Measurements from ENCODE around the gene TBXT. TPM values are rescaled to one million over a fixed set of nuclear protein-coding genes. Genes with fewer than 3 reads are reported as not detected.

The TBXT gene
- total and polyA plus RNA-seq, 9 of the 15 experiments (the other 6 are each of a cell fraction or from before 2014, with no cell fraction given), result not detected

GRCh38 chr6:166156942-166157341 is 10.7 kb downstream of the TBXT start:
- BruUV-seq (replicated peaks), result no TSS peak
- no peak overlapping the region for H2AFZ ChIP-seq (ENCODE audit: low read depth, low read length)
- peaks cover 17 to 50% of the 10 kb centered on the region in 2 experiments for H3K27me3 ChIP-seq (ENCODE audit: control insufficient read depth in 2 of 2, insufficient read depth in 2 of 2, low read length in 2 of 2)
- FAIRE-seq, result peak; percentile 79
- DNase-seq (ENCODE audit: extremely low read depth in 1 of 4, low spot score in 3 of 4), result no peak
- H4K20me1 ChIP-seq (replicated peaks; ENCODE audit: control insufficient read depth, insufficient read depth, low read length), result no peaks in the 10 kb centered on the region
- ATAC-seq, result no peak
- no peak overlapping the region for H3K9ac ChIP-seq (ENCODE audit: insufficient read depth in 1 of 2, low read depth in 2 of 2, low read length in 2 of 2)
- no peak overlapping the region for H3K4me3 ChIP-seq
- H3K36me3 ChIP-seq (ENCODE audit: control insufficient read depth, insufficient read depth, low read length), result no peaks in the 10 kb centered on the region
- no peaks in the 10 kb centered on the region for H3K9me3 ChIP-seq (replicated peaks; ENCODE audit: control insufficient read depth, insufficient read depth, low read depth, low read length)
- H3K79me2 ChIP-seq (ENCODE audit: control insufficient read depth, insufficient read depth, low read length), result no peaks in the 10 kb centered on the region
- no peak overlapping the region for H3K27ac ChIP-seq (ENCODE audit: extremely low read depth, low read depth, low read length)
- under 1% methylated on average over 7 of the region's 7 CpGs for WGBS (ENCODE audit: insufficient coverage, low coverage, missing lambda C conversion rate)
- in situ Hi-C loops (cut with MboI) (no loop called here), intact Hi-C loops (cut with micrococcal nuclease) (loop anchor here (1.0 kb wide), 2 partner anchors 106 to 243 kb away; no protein-coding TSS in a partner anchor)
- CTCF ChIA-PET (ENCODE audit: low intra/inter-chr PET ratio), result interaction anchor here (0.6 to 2.0 kb wide), 2 partner anchors 119 to 244 kb away, joined by 3 to 5 read pairs; no protein-coding TSS in a partner anchor
- H3K4me1 ChIP-seq (replicated peaks in 1 of 2; ENCODE audit: control insufficient read depth in 2 of 2, insufficient read depth in 2 of 2, low read length in 2 of 2), result peaks cover 0 to 3% of the 10 kb centered on the region in 2 experiments; a peak in 1 of 5 replicates
- POLR2A ChIA-PET, result no interaction called here
- TF ChIP-seq CTCF (IDR thresholded peaks at IDR 0.05 in 2 of 3, conservative IDR thresholded peaks at IDR 0.05 in 1 of 3; ENCODE audit: insufficient read depth in 2 of 3, low read depth in 1 of 3, low read length in 3 of 3), result peak in 2 of 3 experiments; percentile 38 to 52; a peak in 4 of 6 replicates
- TF ChIP-seq, protein P1, sequence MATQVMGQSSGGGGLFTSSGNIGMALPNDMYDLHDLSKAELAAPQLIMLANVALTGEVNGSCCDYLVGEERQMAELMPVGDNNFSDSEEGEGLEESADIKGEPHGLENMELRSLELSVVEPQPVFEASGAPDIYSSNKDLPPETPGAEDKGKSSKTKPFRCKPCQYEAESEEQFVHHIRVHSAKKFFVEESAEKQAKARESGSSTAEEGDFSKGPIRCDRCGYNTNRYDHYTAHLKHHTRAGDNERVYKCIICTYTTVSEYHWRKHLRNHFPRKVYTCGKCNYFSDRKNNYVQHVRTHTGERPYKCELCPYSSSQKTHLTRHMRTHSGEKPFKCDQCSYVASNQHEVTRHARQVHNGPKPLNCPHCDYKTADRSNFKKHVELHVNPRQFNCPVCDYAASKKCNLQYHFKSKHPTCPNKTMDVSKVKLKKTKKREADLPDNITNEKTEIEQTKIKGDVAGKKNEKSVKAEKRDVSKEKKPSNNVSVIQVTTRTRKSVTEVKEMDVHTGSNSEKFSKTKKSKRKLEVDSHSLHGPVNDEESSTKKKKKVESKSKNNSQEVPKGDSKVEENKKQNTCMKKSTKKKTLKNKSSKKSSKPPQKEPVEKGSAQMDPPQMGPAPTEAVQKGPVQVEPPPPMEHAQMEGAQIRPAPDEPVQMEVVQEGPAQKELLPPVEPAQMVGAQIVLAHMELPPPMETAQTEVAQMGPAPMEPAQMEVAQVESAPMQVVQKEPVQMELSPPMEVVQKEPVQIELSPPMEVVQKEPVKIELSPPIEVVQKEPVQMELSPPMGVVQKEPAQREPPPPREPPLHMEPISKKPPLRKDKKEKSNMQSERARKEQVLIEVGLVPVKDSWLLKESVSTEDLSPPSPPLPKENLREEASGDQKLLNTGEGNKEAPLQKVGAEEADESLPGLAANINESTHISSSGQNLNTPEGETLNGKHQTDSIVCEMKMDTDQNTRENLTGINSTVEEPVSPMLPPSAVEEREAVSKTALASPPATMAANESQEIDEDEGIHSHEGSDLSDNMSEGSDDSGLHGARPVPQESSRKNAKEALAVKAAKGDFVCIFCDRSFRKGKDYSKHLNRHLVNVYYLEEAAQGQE (IDR thresholded peaks at IDR 0.05; ENCODE audit: borderline replicate concordance), result peak; percentile 22; the same call in 1 of the 2 replicates
- TF ChIP-seq, protein P1 (CRISPR knock-in tag; IDR thresholded peaks at IDR 0.05; ENCODE audit: low read depth), result no peak
- TF ChIP-seq CC2D1A (IDR thresholded peaks at IDR 0.05), result no peak
- TF ChIP-seq RAD21 (CRISPR knock-in tag; conservative IDR thresholded peaks at IDR 0.05 in 1 of 2, IDR thresholded peaks at IDR 0.05 in 1 of 2), result peak; percentile 54 to 73
- no peak for TF ChIP-seq GTF2E2 (tag; IDR thresholded peaks at IDR 0.05)
- H3K4me2 ChIP-seq (ENCODE audit: insufficient read depth, low read length), result no peak overlapping the region
- no peaks in the 10 kb centered on the region for H3K9me1 ChIP-seq (ENCODE audit: control insufficient read depth, insufficient read depth, low read length)

Data from K562 (cell line).